NCI-H2107 treated with DMSO at 0.1 percent for 48 hours (cell line): ENCODE results near the gene TRIL.

Source experiments
- DNase-seq: peaks from one replicate; lab custom pipeline; 2025; ENCODE audit not compliant: unreplicated experiment; lab: John Stamatoyannopoulos, UW

The TRIL gene

GRCh38 chr7:28940741-28941384 is 17.3 kb downstream of the TRIL start:
- DNase-seq: no peak

- DNase-seq: no peak
Observed at GRCh38 chr7:28939844-28940544, 18.1 kb downstream of the TRIL start.

- no peak for DNase-seq
Observed at GRCh38 chr7:28939367-28939766, 18.8 kb downstream of the TRIL start.

GRCh38 chr7:28937619-28938018 is 20.5 kb downstream of the TRIL start:
- DNase-seq: no peak

- no peak for DNase-seq
Observed at GRCh38 chr7:28937103-28937502, 21.0 kb downstream of the TRIL start.

GRCh38 chr7:28933846-28934320 is 24.2 kb downstream of the TRIL start:
- no peak for DNase-seq

GRCh38 chr7:28931565-28931964 is 26.6 kb downstream of the TRIL start:
- no peak for DNase-seq

GRCh38 chr7:28926871-28927597 is 31.1 kb downstream of the TRIL start:
- peak; percentile 97 for DNase-seq

- peak; percentile 48 for DNase-seq
Observed at GRCh38 chr7:28922624-28923331, 35.4 kb downstream of the TRIL start.

GRCh38 chr7:28921822-28922221 is 36.3 kb downstream of the TRIL start:
- peak; percentile 82 for DNase-seq

GRCh38 chr7:28920424-28920823 is 37.7 kb downstream of the TRIL start:
- no peak for DNase-seq

- no peak for DNase-seq
Observed at GRCh38 chr7:28919510-28919909, 38.6 kb downstream of the TRIL start.

GRCh38 chr7:28908775-28909174 is 49.4 kb downstream of the TRIL start:
- no peak for DNase-seq

- DNase-seq: no peak
Observed at GRCh38 chr7:28905464-28905863, 52.7 kb downstream of the TRIL start.

GRCh38 chr7:28904578-28905048 is 53.5 kb downstream of the TRIL start:
- DNase-seq: no peak

- DNase-seq: peak; percentile 39
Observed at GRCh38 chr7:28903730-28904577, 54.2 kb downstream of the TRIL start.
